Keratinocyte (primary cell): ENCODE measurements around the gene CD81.

Source experiments
- EZH2 ChIP-seq: IDR thresholded peaks from one replicate; pipeline ENCODE4 v1.6.1; 2012; ENCODE audit warnings: inconsistent platforms, mild to moderate bottlenecking, low read length, moderate library complexity
- TF ChIP-seq, protein P1 (sequence below), 3 experiments: IDR thresholded peaks in 1 of 3; conservative IDR thresholded peaks in 1 of 3; optimal IDR thresholded peaks in 1 of 3; 2 replicates in 2 of 3; 3 replicates in 1 of 3; pipeline versions ENCODE3 to v1.5.1; 2011; ENCODE audit warnings: low read length in 3 of 3, mild to moderate bottlenecking in 3 of 3, moderate library complexity in 2 of 3, control low read depth in 1 of 3, inconsistent platforms in 1 of 3; ENCODE audit not compliant: insufficient read depth in 2 of 3; ENCODE audit errors: extremely low read depth in 1 of 3

DNA sequence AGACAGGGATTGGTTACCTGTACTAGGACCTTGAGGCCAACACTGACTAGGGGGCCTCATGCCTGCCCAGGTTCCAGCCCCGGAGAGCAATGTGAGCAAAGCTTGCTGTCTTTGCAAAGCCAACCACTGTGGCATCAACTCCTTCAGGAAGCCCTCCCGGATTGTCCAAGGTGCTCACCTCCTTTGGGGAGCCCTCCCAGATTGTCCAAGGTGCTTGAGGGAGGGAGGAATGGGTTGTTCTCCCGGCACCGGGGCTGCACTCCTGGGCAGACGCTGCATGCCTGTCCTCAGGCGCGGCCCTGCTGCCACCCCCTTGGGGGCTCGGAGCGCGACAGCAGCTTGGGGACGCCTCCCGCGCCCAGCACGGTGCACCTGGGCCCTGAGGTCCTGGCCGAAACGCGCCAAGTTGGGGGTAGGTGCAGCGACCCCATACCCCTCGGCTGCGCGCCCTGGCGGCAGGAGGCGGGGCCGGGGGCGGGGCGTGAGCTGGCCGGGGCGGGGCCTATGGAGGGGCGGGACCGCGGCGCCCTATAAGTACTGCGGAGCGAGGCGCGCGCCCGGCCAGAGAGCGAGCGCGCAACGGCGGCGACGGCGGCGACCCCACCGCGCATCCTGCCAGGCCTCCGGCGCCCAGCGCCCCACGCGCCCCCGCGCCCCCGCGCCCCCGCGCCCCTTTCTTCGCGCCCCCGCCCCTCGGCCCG is at the start of gene CD81:
- TF ChIP-seq, protein P1, sequence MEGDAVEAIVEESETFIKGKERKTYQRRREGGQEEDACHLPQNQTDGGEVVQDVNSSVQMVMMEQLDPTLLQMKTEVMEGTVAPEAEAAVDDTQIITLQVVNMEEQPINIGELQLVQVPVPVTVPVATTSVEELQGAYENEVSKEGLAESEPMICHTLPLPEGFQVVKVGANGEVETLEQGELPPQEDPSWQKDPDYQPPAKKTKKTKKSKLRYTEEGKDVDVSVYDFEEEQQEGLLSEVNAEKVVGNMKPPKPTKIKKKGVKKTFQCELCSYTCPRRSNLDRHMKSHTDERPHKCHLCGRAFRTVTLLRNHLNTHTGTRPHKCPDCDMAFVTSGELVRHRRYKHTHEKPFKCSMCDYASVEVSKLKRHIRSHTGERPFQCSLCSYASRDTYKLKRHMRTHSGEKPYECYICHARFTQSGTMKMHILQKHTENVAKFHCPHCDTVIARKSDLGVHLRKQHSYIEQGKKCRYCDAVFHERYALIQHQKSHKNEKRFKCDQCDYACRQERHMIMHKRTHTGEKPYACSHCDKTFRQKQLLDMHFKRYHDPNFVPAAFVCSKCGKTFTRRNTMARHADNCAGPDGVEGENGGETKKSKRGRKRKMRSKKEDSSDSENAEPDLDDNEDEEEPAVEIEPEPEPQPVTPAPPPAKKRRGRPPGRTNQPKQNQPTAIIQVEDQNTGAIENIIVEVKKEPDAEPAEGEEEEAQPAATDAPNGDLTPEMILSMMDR (optimal IDR thresholded peaks at IDR 0.05 in 1 of 3, IDR thresholded peaks at IDR 0.05 in 1 of 3, conservative IDR thresholded peaks at IDR 0.05 in 1 of 3; ENCODE audit: extremely low read depth in 1 of 3, insufficient read depth in 2 of 3, low read length in 3 of 3) = no peak
- no peak for TF ChIP-seq EZH2
